A549 (cell line): ENCODE data around the gene CISD3. TPM values are rescaled to one million over a fixed set of nuclear protein-coding genes. Genes with fewer than 3 reads are reported as not detected.

Source experiments
- ATAC-seq, 2 experiments: fragments of 200-7000 bp in 1 of 2; fragments of >200 bp in 1 of 2; cut with Nextera tagmentation in 1 of 2; cut with Tn5 transposase in 1 of 2; 3 replicates each; pipeline versions ENCODE4 v1.8.0 to v1.9.1; 2018 to 2020; ENCODE audit warnings: mild to moderate bottlenecking in 1 of 2, moderate library complexity in 1 of 2
- CTCF ChIA-PET: fragments of 300-600 bp; sonication (Branson Sonifier 250); formaldehyde crosslinking; extraction: SDS; loops from one replicate; lab custom pipeline; 2021; ENCODE audit warnings: antibody characterized with exemption, inconsistent platforms; lab: Yijun Ruan, JAX
- POLR2A ChIA-PET: fragments of 350-600 bp; formaldehyde crosslinking; extraction: SDS; loops from one replicate; lab custom pipeline; 2021; ENCODE audit warnings: antibody characterized with exemption, inconsistent platforms; lab: Yijun Ruan, JAX
- DNase-seq, 2 experiments: peaks; one replicate each; pipeline versions ENCODE4 v3.0.0 to v3.0.0-alpha.2; 2011 to 2016; ENCODE audit warnings: low read depth in 1 of 2, low spot score in 1 of 2
- FAIRE-seq: peaks from 2 replicates; lab custom pipeline; 2011; peaks lifted over from hg19 to GRCh38; lab: Jason Lieb, UNC
- H3K27ac ChIP-seq, 2 experiments: fragments of >200 bp; sonication (Bioruptor Twin); formaldehyde crosslinking; 3 replicates each; pipeline ENCODE4 v1.5.1; 2016 to 2017
- H3K4me1 ChIP-seq: fragments of >200 bp; sonication (Bioruptor Twin); formaldehyde crosslinking; 3 replicates; pipeline ENCODE4 v1.6.1; 2016
- H3K4me2 ChIP-seq: fragments of >200 bp; sonication (Bioruptor Twin); formaldehyde crosslinking; 3 replicates; pipeline ENCODE4 v1.6.1; 2016
- H3K4me3 ChIP-seq: fragments of >200 bp; sonication (Bioruptor Twin); formaldehyde crosslinking; 3 replicates; pipeline ENCODE4 v1.5.1; 2016
- H3K9me3 ChIP-seq: fragments of >200 bp; sonication (Bioruptor Twin); formaldehyde crosslinking; 3 replicates; pipeline ENCODE4 v1.6.1; 2016
- ATOH8 ChIP-seq: fragments of 250-450 bp; sonication (Bioruptor Pico); IDR thresholded peaks from 2 replicates; pipeline ENCODE4 v1.5.0; 2020; ENCODE audit warnings: low read depth, mild to moderate bottlenecking, moderate library complexity
- CBX2 ChIP-seq: fragments of 200-600 bp; sonication (generic); IDR thresholded peaks from 2 replicates; pipeline ENCODE4 v1.6.1; 2016; ENCODE audit warnings: low read depth, mild to moderate bottlenecking, borderline replicate concordance
- CBX8 ChIP-seq: fragments of 200-600 bp; sonication (generic); IDR thresholded peaks from 2 replicates; pipeline ENCODE4 v1.6.1; 2016
- CEBPB ChIP-seq, 2 experiments: fragments of >200 bp in 1 of 2; sonication (Bioruptor Twin) in 1 of 2; formaldehyde crosslinking in 1 of 2; IDR thresholded peaks; 2 replicates each; pipeline ENCODE4 v1.6.1; 2012 to 2016
- CHD2 ChIP-seq: fragments of 150-350 bp; IDR thresholded peaks from 2 replicates; pipeline ENCODE4 v1.6.1; 2014; ENCODE audit warnings: low read length; ENCODE audit not compliant: partially characterized antibody
- EHF ChIP-seq: fragments of 250-450 bp; sonication (Bioruptor Pico); IDR thresholded peaks from 2 replicates; pipeline ENCODE4 v1.5.0; 2020; ENCODE audit warnings: mild to moderate bottlenecking
- EHMT2 ChIP-seq: fragments of 200-600 bp; sonication (generic); IDR thresholded peaks from 2 replicates; pipeline ENCODE4 v1.6.1; 2016; ENCODE audit warnings: antibody characterized with exemption, low read depth, mild to moderate bottlenecking, moderate library complexity
- EP300 ChIP-seq, 2 experiments: fragments of >200 bp; sonication (Bioruptor Twin); formaldehyde crosslinking; IDR thresholded peaks; 2 replicates in 1 of 2; 3 replicates in 1 of 2; pipeline ENCODE4 v1.6.1; 2016 to 2017
- FOSL2 ChIP-seq, 2 experiments: fragments of 450-650 bp in 1 of 2; fragments of >200 bp in 1 of 2; sonication (Bioruptor Twin) in 1 of 2; formaldehyde crosslinking; IDR thresholded peaks; 2 replicates each; pipeline versions ENCODE4 v1.5.0 to v1.6.1; 2016 to 2020; ENCODE audit warnings: mild to moderate bottlenecking in 1 of 2, moderate library complexity in 1 of 2
- FOXS1 ChIP-seq: fragments of 250-450 bp; sonication (Bioruptor Pico); IDR thresholded peaks from 2 replicates; pipeline ENCODE4 v1.5.0; 2020; ENCODE audit warnings: mild to moderate bottlenecking, moderate library complexity
- GATA3 ChIP-seq: IDR thresholded peaks from 2 replicates; pipeline ENCODE4 v1.6.1; 2012; ENCODE audit warnings: borderline replicate concordance
- HDAC2 ChIP-seq: fragments of 200-600 bp; sonication (generic); IDR thresholded peaks from 2 replicates; pipeline ENCODE4 v1.6.1; 2016
- HEYL ChIP-seq: fragments of 250-450 bp; sonication (Bioruptor Pico); IDR thresholded peaks from 2 replicates; pipeline ENCODE4 v1.8.0; 2021; ENCODE audit warnings: mild to moderate bottlenecking, moderate library complexity
- HOXA7 ChIP-seq: fragments of 250-450 bp; sonication (Bioruptor Pico); IDR thresholded peaks from 2 replicates; pipeline ENCODE4 v1.5.0; 2020; ENCODE audit warnings: mild to moderate bottlenecking, moderate library complexity
- JUN ChIP-seq, 2 experiments: fragments of >200 bp; sonication (Bioruptor Twin); formaldehyde crosslinking; IDR thresholded peaks; 2 replicates in 1 of 2; 3 replicates in 1 of 2; pipeline ENCODE4 v1.6.1; 2016 to 2017
- JUNB ChIP-seq: fragments of >200 bp; sonication (Bioruptor Twin); formaldehyde crosslinking; IDR thresholded peaks from 2 replicates; pipeline ENCODE4 v1.6.1; 2016
- KDM1A ChIP-seq: fragments of 200-600 bp; sonication (generic); IDR thresholded peaks from 2 replicates; pipeline ENCODE4 v1.6.1; 2016; ENCODE audit warnings: low read depth, mild to moderate bottlenecking
- KDM5A ChIP-seq: fragments of 200-600 bp; sonication (generic); IDR thresholded peaks from 2 replicates; pipeline ENCODE4 v1.6.1; 2016; ENCODE audit warnings: antibody characterized with exemption, mild to moderate bottlenecking
- MAX ChIP-seq: IDR thresholded peaks from 2 replicates; pipeline ENCODE4 v1.6.1; 2012
- MYC ChIP-seq: IDR thresholded peaks from 2 replicates; pipeline ENCODE4 v1.6.1; 2012; ENCODE audit warnings: mild to moderate bottlenecking, inconsistent platforms, low read length, improper control_type of control experiment, borderline replicate concordance
- NFE2L2 ChIP-seq: fragments of 150-350 bp; conservative IDR thresholded peaks from 2 replicates; pipeline ENCODE4 v1.6.1; 2014; ENCODE audit warnings: low read length
- NPAS2 ChIP-seq: fragments of 250-450 bp; sonication (Bioruptor Pico); IDR thresholded peaks from 2 replicates; pipeline ENCODE4 v1.8.0; 2022; ENCODE audit warnings: mild to moderate bottlenecking, moderate library complexity, borderline replicate concordance
- PBX3 ChIP-seq: IDR thresholded peaks from 2 replicates; pipeline ENCODE4 v1.6.1; 2012
- PHF8 ChIP-seq: fragments of 200-600 bp; sonication (generic); IDR thresholded peaks from 2 replicates; pipeline ENCODE4 v1.6.1; 2016; ENCODE audit warnings: low read depth, mild to moderate bottlenecking, antibody characterized with exemption, moderate library complexity, borderline replicate concordance
- POLR2A ChIP-seq: IDR thresholded peaks from 2 replicates; pipeline ENCODE4 v1.6.1; 2012; ENCODE audit warnings: mild to moderate bottlenecking, low read length
- RAD21 ChIP-seq, 2 experiments: fragments of >200 bp in 1 of 2; sonication (Bioruptor Twin) in 1 of 2; formaldehyde crosslinking in 1 of 2; IDR thresholded peaks in 1 of 2; conservative IDR thresholded peaks in 1 of 2; 2 replicates in 1 of 2; 3 replicates in 1 of 2; pipeline ENCODE4 v1.6.1; 2012 to 2018; ENCODE audit warnings: inconsistent platforms in 1 of 2
- RCOR1 ChIP-seq: fragments of 150-350 bp; IDR thresholded peaks from 2 replicates; pipeline ENCODE4 v1.6.1; 2014; ENCODE audit warnings: antibody characterized with exemption, low read length, low read depth
- REST ChIP-seq: fragments of 200-600 bp; sonication (generic); IDR thresholded peaks from 2 replicates; pipeline ENCODE4 v1.6.1; 2016; ENCODE audit warnings: antibody characterized with exemption, mild to moderate bottlenecking, moderate library complexity
- RFX5 ChIP-seq: fragments of 450-650 bp; IDR thresholded peaks from 2 replicates; pipeline ENCODE4 v1.7.1; 2014; ENCODE audit warnings: antibody characterized with exemption, mild to moderate bottlenecking, moderate library complexity
- RNF2 ChIP-seq: fragments of 200-600 bp; sonication (generic); IDR thresholded peaks from 2 replicates; pipeline ENCODE4 v1.6.1; 2016; ENCODE audit warnings: low read depth, mild to moderate bottlenecking, antibody characterized with exemption, moderate library complexity, borderline replicate concordance
- SMC3 ChIP-seq: fragments of >200 bp; sonication (Bioruptor Twin); formaldehyde crosslinking; IDR thresholded peaks from 3 replicates; pipeline ENCODE4 v1.6.1; 2018; ENCODE audit warnings: inconsistent platforms
- SREBF2 ChIP-seq: fragments of 450-650 bp; IDR thresholded peaks from 2 replicates; pipeline ENCODE4 v1.6.1; 2014; ENCODE audit warnings: mild to moderate bottlenecking, moderate library complexity
- TFCP2L1 ChIP-seq: fragments of 250-450 bp; sonication (Bioruptor Pico); IDR thresholded peaks from 2 replicates; pipeline ENCODE4 v1.5.0; 2021; ENCODE audit warnings: mild to moderate bottlenecking
- TP53 ChIP-seq: fragments of 250-450 bp; sonication (Bioruptor Pico); IDR thresholded peaks from 2 replicates; pipeline ENCODE4 v1.5.0; 2021; ENCODE audit warnings: mild to moderate bottlenecking, moderate library complexity
- ZFP36 ChIP-seq: fragments of 450-650 bp; IDR thresholded peaks from 2 replicates; pipeline ENCODE4 v1.6.1; 2014; ENCODE audit warnings: borderline replicate concordance; ENCODE audit not compliant: partially characterized antibody
- WGBS: methylation state at CpG from one replicate; pipeline ENCODE4 v1.1.6; 2017; ENCODE audit errors: missing lambda C conversion rate; 5-methylcytosine and 5-hydroxymethylcytosine counted together
- polyA minus RNA-seq: library from RNA; depleted of rRNA, polyadenylated mRNA; stranded (reverse); fragments of >200 nt; gene quantifications from 2 replicates; pipeline ENCODE4 v1.2.3, GENCODE V29; 2011; rRNA and poly(A)+ RNA removed
- polyA plus RNA-seq, 4 experiments: library from polyadenylated mRNA; depleted of rRNA in 3 of 4; stranded (reverse); fragments of >200 nt; fragmentation: RNase III in 1 of 4; extraction: RNeasy Plus Mini Kit Qiagen cat#74134 plus additional on column Dnase treatment in 1 of 4; gene quantifications; 2 replicates in 3 of 4; 3 replicates in 1 of 4; pipeline ENCODE4 v1.2.3, GENCODE V29; 2011 to 2017

Gene CISD3
- polyA plus RNA-seq (2011; rRNA removed) (24.5 and 32.6 TPM in 2 replicates), polyA plus RNA-seq (2017; fragmentation: RNase III; extraction: RNeasy Plus Mini Kit Qiagen cat#74134 plus additional on column Dnase treatment) (33.0 to 35.4 TPM (median 34.3 TPM) in 3 replicates), polyA minus RNA-seq (12.7 and 18.5 TPM in 2 replicates)
- polyA plus RNA-seq (2012; cell fraction: cytosol; rRNA removed) = 41.3 and 55.7 TPM in 2 replicates
- polyA plus RNA-seq (2012; cell fraction: nucleus; rRNA removed) = 21.1 and 28.7 TPM in 2 replicates

- Histone ChIP-seq H3K4me3 (peak within 1 kb of the TSS; percentile 77), H3K27ac (peak within 1 kb of the TSS; percentile 91 to 95), H3K4me1 (peaks cover 43% of the 10 kb centered on the region), H3K9me3 (no peaks in the 10 kb centered on the region), H3K4me2 (peak within 1 kb of the TSS; percentile 91)
- ChIA-PET CTCF (interaction anchor here (0.7 to 5.6 kb wide), 22 partner anchors 10 to 423 kb away, joined by 3 to 56 read pairs (median 6); partner anchors contain the start of genes EPOP, MLLT6, PCGF2 and PSMB3), POLR2A (interaction anchor here (1.2 to 2.1 kb wide), 3 partner anchors 20 to 140 kb away, joined by 4 to 8 read pairs (median 4); partner anchors contain the start of genes EPOP and LASP1)
- peak; percentile 86 to 88 for DNase-seq
- 4% methylated on average over 44 of the region's 92 CpGs for WGBS
- peak; percentile 77 to 79 for ATAC-seq
- FAIRE-seq = no peak
- no peak for TF ChIP-seq FOXS1 (CRISPR knock-in tag)
- TF ChIP-seq KDM1A = no peak
- no peak for TF ChIP-seq HDAC2
- TF ChIP-seq RCOR1 = no peak
- peak; percentile 48; the same call in 1 of the 2 replicates for TF ChIP-seq PBX3
- no peak for TF ChIP-seq RNF2
- TF ChIP-seq TFCP2L1 (CRISPR knock-in tag) = no peak
- peak; percentile 67 for TF ChIP-seq MYC
- peak; percentile 19 to 56; a peak in 4 of 5 replicates for TF ChIP-seq RAD21 (conservative IDR thresholded peaks at IDR 0.05 in 1 of 2, IDR thresholded peaks at IDR 0.05 in 1 of 2)
- TF ChIP-seq CBX8 = no peak
- TF ChIP-seq PHF8 = no peak
- no peak for TF ChIP-seq FOSL2 (IDR thresholded peaks at IDR 0.05)
- TF ChIP-seq FOSL2 (CRISPR knock-in tag; IDR thresholded peaks at IDR 0.05) = peak; percentile 39
- peak; percentile 59 for TF ChIP-seq POLR2A
- 0 out of 2 replicates have a peak, but pooled peaks have one; percentile 59 for TF ChIP-seq TP53
- TF ChIP-seq NFE2L2 = no peak
- no peak for TF ChIP-seq SREBF2
- TF ChIP-seq JUNB = no peak
- no peak for TF ChIP-seq HEYL
- no peak for TF ChIP-seq EHMT2
- no peak for TF ChIP-seq RFX5
- TF ChIP-seq SMC3 = peak; percentile 81
- peak; percentile 54; the same call in 1 of the 2 replicates for TF ChIP-seq MAX
- peak; percentile 87 to 90 for TF ChIP-seq JUN (IDR thresholded peaks at IDR 0.05)
- TF ChIP-seq EHF (CRISPR knock-in tag) = 0 out of 2 replicates have a peak, but pooled peaks have one; percentile 48
- TF ChIP-seq ZFP36 = no peak
- no peak for TF ChIP-seq NPAS2
- no peak for TF ChIP-seq KDM5A
- no peak for TF ChIP-seq GATA3
- TF ChIP-seq ATOH8 (CRISPR knock-in tag) = no peak
- no peak for TF ChIP-seq EP300 (IDR thresholded peaks at IDR 0.05)
- no peak for TF ChIP-seq CHD2
- no peak for TF ChIP-seq REST
- no peak for TF ChIP-seq CBX2
- no peak for TF ChIP-seq CEBPB (IDR thresholded peaks at IDR 0.05)
- TF ChIP-seq HOXA7 = no peak
Observed at GRCh38 chr17:38729886-38730525, at the start of gene CISD3. Gene CISD3 (plus strand): TSS chr17:38730341. CDS start chr17:38730359, 18 bp downstream.
